Panc1 (cell line): ENCODE measurements around the gene IL17B. TPM values are rescaled to one million over a fixed set of nuclear protein-coding genes. Genes with fewer than 3 reads are reported as not detected.

Experiments used
- ATAC-seq: fragments of 200-7000 bp; cut with Tn5 transposase; 2 replicates; pipeline ENCODE4 v1.9.1; 2020; ENCODE audit warnings: mild to moderate bottlenecking, moderate library complexity
- BruUV-seq: library from RNA; stranded (reverse); fragments of 400-500 nt; replicated peaks from 2 replicates; lab custom pipeline; 2021; lab: Mats Ljungman, UMichigan
- CTCF ChIA-PET: fragments of 300-600 bp; sonication (Branson Sonifier 250); formaldehyde crosslinking; loops from one replicate; lab custom pipeline; 2022; ENCODE audit warnings: antibody characterized with exemption; lab: Charles Lee
- POLR2A ChIA-PET: fragments of 300-600 bp; sonication (Branson Sonifier 250); formaldehyde crosslinking; loops from one replicate; lab custom pipeline; 2022; ENCODE audit warnings: antibody characterized with exemption; lab: Charles Lee
- DNase-seq: peaks from one replicate; pipeline ENCODE4 v3.0.0-alpha.2; 2010; ENCODE audit warnings: low read depth, low spot score
- H3K27ac ChIP-seq: 2 replicates; pipeline ENCODE4 v1.5.1; 2011; ENCODE audit warnings: mild to moderate bottlenecking, low read length, inconsistent platforms
- H3K27me3 ChIP-seq: fragments of 200-500 bp; sonication (Bioruptor generic); 2 replicates; pipeline ENCODE4 v1.6.0; 2014; ENCODE audit warnings: low read length, inconsistent platforms; ENCODE audit not compliant: control insufficient read depth, insufficient read depth
- H3K36me3 ChIP-seq: fragments of 200-500 bp; sonication (Bioruptor generic); 2 replicates; pipeline ENCODE4 v1.5.1; 2014; ENCODE audit warnings: inconsistent platforms, mild to moderate bottlenecking, low read length, moderate library complexity; ENCODE audit not compliant: control insufficient read depth, insufficient read depth
- H3K4me1 ChIP-seq: 2 replicates; pipeline ENCODE4 v1.5.1; 2011; ENCODE audit warnings: inconsistent platforms, mild to moderate bottlenecking, low read length, moderate library complexity; ENCODE audit not compliant: control insufficient read depth, insufficient read depth
- H3K4me3 ChIP-seq, 2 experiments: 2 replicates each; pipeline ENCODE4 v1.5.1; 2011 to 2012; ENCODE audit warnings: low read depth in 2 of 2, low read length in 2 of 2, mild to moderate bottlenecking in 2 of 2, inconsistent platforms in 1 of 2, moderate library complexity in 1 of 2
- H3K9me3 ChIP-seq: fragments of 200-500 bp; sonication (Bioruptor generic); 2 replicates; pipeline ENCODE4 v1.5.1; 2014; ENCODE audit warnings: low read depth, mild to moderate bottlenecking, inconsistent platforms, low read length, moderate library complexity; ENCODE audit not compliant: control insufficient read depth, insufficient read depth
- POLR2AphosphoS5 ChIP-seq: IDR thresholded peaks from 2 replicates; pipeline ENCODE4 v1.6.1; 2012; ENCODE audit warnings: mild to moderate bottlenecking, low read depth, low read length, moderate library complexity
- SIN3A ChIP-seq: IDR thresholded peaks from 2 replicates; pipeline ENCODE4 v1.6.1; 2012; ENCODE audit warnings: low read depth, mild to moderate bottlenecking, low read length, moderate library complexity, borderline replicate concordance; ENCODE audit not compliant: insufficient read depth
- TCF7L2 ChIP-seq: IDR thresholded peaks from 2 replicates; pipeline ENCODE4 v1.6.1; 2011; ENCODE audit warnings: mild to moderate bottlenecking, low read depth, low read length, inconsistent platforms
- in situ Hi-C: cut with HindIII; loops from 2 replicates; pipeline ENCODE4 v1.10.0; 2016; ENCODE audit warnings: low sequenced_read_pairs, low pct_unique_long_range_greater_than_20kb
- intact Hi-C: fragments of 100-400 bp; cut with micrococcal nuclease; formaldehyde crosslinking; loops from one replicate; pipeline ENCODE4 v1.10.0; 2022; ENCODE audit not compliant: unreplicated experiment
- total RNA-seq: library from RNA; stranded (reverse); gene quantifications from one replicate; pipeline ENCODE4 v1.2.1, GENCODE V29; 2021; ENCODE audit not compliant: unreplicated experiment
- TF ChIP-seq, protein P1 (sequence below): fragments of 450-650 bp; IDR thresholded peaks from 2 replicates; pipeline ENCODE4 v1.5.1; 2017; ENCODE audit warnings: mild to moderate bottlenecking
- TF ChIP-seq, protein P2 (sequence below), 2 experiments: IDR thresholded peaks; 2 replicates each; pipeline ENCODE4 v1.6.1; 2011 to 2012; ENCODE audit warnings: low read depth in 2 of 2, control low read depth in 1 of 2, low read length in 1 of 2, mild to moderate bottlenecking in 1 of 2, moderate library complexity in 1 of 2; ENCODE audit not compliant: insufficient read depth in 1 of 2

IL17B gene
- total RNA-seq, 1 experiment from 2014 or later: not detected

DNA sequence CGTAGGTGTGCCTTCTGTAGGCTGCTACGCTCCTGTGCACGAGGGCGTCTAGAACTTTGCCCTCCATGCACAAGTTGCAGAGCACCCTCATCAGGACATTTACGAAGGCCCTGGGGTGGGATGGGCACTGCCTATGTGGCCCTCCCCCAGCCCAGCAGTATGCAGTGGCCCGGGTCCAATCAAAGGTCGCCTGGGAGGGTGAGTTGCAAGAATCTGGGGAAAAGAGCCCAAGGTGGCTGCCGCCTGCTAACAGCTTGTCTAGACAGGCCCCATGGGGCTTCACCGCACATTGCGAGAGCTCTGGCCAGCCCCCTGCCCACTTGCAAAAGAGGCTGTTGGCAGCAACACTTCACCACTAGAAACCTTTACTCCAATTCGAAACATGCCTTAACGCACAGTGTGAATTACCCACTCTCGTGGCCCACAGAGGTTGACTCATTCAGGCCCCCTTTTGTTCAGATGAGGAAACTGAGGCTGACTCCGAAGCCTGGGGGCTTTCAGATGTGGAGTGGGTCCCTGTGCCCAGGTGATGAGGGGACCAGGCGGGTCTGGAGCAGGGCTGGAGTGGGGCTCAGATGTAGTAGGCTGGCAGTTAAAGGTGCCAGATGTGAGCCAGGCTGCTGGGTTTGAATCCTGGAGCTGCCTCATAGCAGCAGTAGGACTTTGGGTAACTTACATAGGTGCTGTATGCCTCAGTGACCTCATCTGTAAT lies 31.8 kb upstream of the IL17B start:
- TF ChIP-seq POLR2AphosphoS5 (no peak), TCF7L2 (no peak), SIN3A (no peak)
- TF ChIP-seq, protein P1, sequence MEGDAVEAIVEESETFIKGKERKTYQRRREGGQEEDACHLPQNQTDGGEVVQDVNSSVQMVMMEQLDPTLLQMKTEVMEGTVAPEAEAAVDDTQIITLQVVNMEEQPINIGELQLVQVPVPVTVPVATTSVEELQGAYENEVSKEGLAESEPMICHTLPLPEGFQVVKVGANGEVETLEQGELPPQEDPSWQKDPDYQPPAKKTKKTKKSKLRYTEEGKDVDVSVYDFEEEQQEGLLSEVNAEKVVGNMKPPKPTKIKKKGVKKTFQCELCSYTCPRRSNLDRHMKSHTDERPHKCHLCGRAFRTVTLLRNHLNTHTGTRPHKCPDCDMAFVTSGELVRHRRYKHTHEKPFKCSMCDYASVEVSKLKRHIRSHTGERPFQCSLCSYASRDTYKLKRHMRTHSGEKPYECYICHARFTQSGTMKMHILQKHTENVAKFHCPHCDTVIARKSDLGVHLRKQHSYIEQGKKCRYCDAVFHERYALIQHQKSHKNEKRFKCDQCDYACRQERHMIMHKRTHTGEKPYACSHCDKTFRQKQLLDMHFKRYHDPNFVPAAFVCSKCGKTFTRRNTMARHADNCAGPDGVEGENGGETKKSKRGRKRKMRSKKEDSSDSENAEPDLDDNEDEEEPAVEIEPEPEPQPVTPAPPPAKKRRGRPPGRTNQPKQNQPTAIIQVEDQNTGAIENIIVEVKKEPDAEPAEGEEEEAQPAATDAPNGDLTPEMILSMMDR: no peak
- TF ChIP-seq, protein P2, sequence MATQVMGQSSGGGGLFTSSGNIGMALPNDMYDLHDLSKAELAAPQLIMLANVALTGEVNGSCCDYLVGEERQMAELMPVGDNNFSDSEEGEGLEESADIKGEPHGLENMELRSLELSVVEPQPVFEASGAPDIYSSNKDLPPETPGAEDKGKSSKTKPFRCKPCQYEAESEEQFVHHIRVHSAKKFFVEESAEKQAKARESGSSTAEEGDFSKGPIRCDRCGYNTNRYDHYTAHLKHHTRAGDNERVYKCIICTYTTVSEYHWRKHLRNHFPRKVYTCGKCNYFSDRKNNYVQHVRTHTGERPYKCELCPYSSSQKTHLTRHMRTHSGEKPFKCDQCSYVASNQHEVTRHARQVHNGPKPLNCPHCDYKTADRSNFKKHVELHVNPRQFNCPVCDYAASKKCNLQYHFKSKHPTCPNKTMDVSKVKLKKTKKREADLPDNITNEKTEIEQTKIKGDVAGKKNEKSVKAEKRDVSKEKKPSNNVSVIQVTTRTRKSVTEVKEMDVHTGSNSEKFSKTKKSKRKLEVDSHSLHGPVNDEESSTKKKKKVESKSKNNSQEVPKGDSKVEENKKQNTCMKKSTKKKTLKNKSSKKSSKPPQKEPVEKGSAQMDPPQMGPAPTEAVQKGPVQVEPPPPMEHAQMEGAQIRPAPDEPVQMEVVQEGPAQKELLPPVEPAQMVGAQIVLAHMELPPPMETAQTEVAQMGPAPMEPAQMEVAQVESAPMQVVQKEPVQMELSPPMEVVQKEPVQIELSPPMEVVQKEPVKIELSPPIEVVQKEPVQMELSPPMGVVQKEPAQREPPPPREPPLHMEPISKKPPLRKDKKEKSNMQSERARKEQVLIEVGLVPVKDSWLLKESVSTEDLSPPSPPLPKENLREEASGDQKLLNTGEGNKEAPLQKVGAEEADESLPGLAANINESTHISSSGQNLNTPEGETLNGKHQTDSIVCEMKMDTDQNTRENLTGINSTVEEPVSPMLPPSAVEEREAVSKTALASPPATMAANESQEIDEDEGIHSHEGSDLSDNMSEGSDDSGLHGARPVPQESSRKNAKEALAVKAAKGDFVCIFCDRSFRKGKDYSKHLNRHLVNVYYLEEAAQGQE (IDR thresholded peaks at IDR 0.05; ENCODE audit: insufficient read depth in 1 of 2, low read depth in 2 of 2, low read length in 1 of 2): no peak
- BruUV-seq: no TSS peak

DNA sequence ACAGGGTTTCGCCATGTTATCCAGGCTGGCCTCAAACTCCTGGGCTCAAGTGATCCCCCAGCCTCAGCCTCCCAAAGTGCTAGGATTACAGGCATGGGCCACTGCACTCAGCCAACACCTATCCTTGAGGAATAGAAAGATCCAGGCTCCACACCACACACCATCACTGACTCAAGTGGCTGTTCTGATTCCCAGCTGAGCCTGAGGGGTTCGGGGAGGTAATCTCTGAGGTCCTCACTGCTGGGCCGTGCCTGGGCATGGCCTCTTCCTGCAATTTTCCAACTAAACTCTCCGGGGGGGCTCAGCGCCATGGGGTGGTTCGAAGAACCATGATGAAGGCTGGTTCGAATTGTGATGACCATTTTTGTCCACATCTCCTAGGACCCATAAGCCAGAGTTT lies 31.0 kb upstream of the IL17B start:
- no peak for ATAC-seq

More for the DNA sequence above, 31.8 kb upstream of the IL17B start:
- H3K4me3 ChIP-seq: no peak overlapping the region
- no peaks in the 10 kb centered on the region for H3K27me3 ChIP-seq
- ChIA-PET CTCF (no interaction called here), POLR2A (no interaction called here)
- no peaks in the 10 kb centered on the region for H3K4me1 ChIP-seq
- no peaks in the 10 kb centered on the region for H3K36me3 ChIP-seq
- no peaks in the 10 kb centered on the region for H3K9me3 ChIP-seq
- in situ Hi-C loops (no loop called here), intact Hi-C loops (no loop called here)
- no peak for ATAC-seq
- H3K27ac ChIP-seq: no peak overlapping the region
- DNase-seq: no peak

More for the DNA sequence above, 31.0 kb upstream of the IL17B start:
- no peak for DNase-seq
- ChIA-PET POLR2A (no interaction called here), CTCF (no interaction called here)
- Histone ChIP-seq H3K4me3 (no peak overlapping the region), H3K4me1 (no peaks in the 10 kb centered on the region), H3K27me3 (no peaks in the 10 kb centered on the region), H3K36me3 (no peaks in the 10 kb centered on the region), H3K27ac (no peak overlapping the region), H3K9me3 (no peaks in the 10 kb centered on the region)
- no TSS peak for BruUV-seq
- TF ChIP-seq, protein P2 (IDR thresholded peaks at IDR 0.05; ENCODE audit: insufficient read depth in 1 of 2, low read depth in 2 of 2, low read length in 1 of 2): no peak
- no peak for TF ChIP-seq POLR2AphosphoS5
- TF ChIP-seq SIN3A: no peak
- no peak for TF ChIP-seq TCF7L2
- TF ChIP-seq, protein P1: no peak
- intact Hi-C loops: no loop called here
- in situ Hi-C loops: no loop called here
